Suprapubic skin (tissue), 4 donors: ENCODE results near the gene OLA1.

Source experiments
- EP300 ChIP-seq: sonication (generic); formaldehyde crosslinking; IDR thresholded peaks from one replicate; pipeline ENCODE4 v1.6.1; 2017; ENCODE audit warnings: antibody characterized with exemption
- POLR2A ChIP-seq, 2 donors: fragments of 450-650 bp; IDR thresholded peaks; one replicate each; pipeline ENCODE4 v1.6.1; 2017; ENCODE audit warnings: antibody characterized with exemption in 2 of 2, mild to moderate bottlenecking in 2 of 2, moderate library complexity in 2 of 2
- POLR2AphosphoS5 ChIP-seq, 3 donors: sonication (generic); formaldehyde crosslinking; IDR thresholded peaks; one replicate each; pipeline ENCODE4 v1.6.1; 2017; ENCODE audit warnings: antibody characterized with exemption in 3 of 3
- TF ChIP-seq, protein P1 (sequence below), 2 donors: fragments of 200-600 bp in 1 of 2; fragments of 450-650 bp in 1 of 2; sonication (generic) in 1 of 2; IDR thresholded peaks; one replicate each; pipeline ENCODE4 v1.5.1; 2016 to 2019; ENCODE audit warnings: antibody characterized with exemption in 2 of 2, mild to moderate bottlenecking in 1 of 2, moderate library complexity in 1 of 2

DNA sequence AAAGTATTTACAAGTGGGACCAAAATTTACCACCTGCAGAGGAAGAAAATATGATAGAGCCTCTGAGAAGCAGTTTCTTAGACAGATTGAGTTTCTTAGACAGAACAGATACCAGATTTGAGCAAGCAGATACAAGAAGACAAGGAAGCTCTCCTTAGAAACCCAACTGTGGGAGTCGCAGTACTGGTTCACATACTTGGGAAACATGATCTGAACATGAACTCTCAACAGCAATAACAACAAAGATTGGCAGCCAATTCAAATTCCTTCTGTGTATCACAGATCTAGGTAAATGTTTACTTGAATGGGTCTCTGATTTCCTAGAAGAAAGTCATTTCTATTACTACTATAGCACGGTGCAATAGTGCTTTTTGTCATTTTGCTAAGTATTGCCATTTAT is 82.1 kb downstream of the OLA1 start:
- TF ChIP-seq POLR2AphosphoS5 (IDR thresholded peaks at IDR 0.05) (no peak), POLR2A (IDR thresholded peaks at IDR 0.05) (no peak), EP300 (no peak)
- TF ChIP-seq, protein P1, sequence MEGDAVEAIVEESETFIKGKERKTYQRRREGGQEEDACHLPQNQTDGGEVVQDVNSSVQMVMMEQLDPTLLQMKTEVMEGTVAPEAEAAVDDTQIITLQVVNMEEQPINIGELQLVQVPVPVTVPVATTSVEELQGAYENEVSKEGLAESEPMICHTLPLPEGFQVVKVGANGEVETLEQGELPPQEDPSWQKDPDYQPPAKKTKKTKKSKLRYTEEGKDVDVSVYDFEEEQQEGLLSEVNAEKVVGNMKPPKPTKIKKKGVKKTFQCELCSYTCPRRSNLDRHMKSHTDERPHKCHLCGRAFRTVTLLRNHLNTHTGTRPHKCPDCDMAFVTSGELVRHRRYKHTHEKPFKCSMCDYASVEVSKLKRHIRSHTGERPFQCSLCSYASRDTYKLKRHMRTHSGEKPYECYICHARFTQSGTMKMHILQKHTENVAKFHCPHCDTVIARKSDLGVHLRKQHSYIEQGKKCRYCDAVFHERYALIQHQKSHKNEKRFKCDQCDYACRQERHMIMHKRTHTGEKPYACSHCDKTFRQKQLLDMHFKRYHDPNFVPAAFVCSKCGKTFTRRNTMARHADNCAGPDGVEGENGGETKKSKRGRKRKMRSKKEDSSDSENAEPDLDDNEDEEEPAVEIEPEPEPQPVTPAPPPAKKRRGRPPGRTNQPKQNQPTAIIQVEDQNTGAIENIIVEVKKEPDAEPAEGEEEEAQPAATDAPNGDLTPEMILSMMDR (IDR thresholded peaks at IDR 0.05): no peak
